GM19438 (cell line): ENCODE data around the gene CDK5R1.
"Not testable (repeated sequence)": the region's sequence is repeated elsewhere in the genome, so short reads cannot be mapped to it uniquely, and the experiment has no call there.

Experiments used
- ATAC-seq: cut with Tn5 transposase; IDR thresholded peaks from one replicate; pipeline ENCODE4 v1.9.1; 2021; ENCODE audit warnings: low read depth; ENCODE audit not compliant: unreplicated experiment

Gene CDK5R1

GRCh38 chr17:32486701-32487472 is at the start of gene CDK5R1:
TSS of gene CDK5R1 (plus strand) at chr17:32486993. CDS start at chr17:32487621, 628 bp downstream.
- peak; percentile 45 for ATAC-seq

- ATAC-seq: no peak
Observed at GRCh38 chr17:32440722-32441121, 46.1 kb upstream of the CDK5R1 start.

- no peak for ATAC-seq
Observed at GRCh38 chr17:32441886-32442285, 44.9 kb upstream of the CDK5R1 start.

GRCh38 chr17:32443827-32444300 is 42.9 kb upstream of the CDK5R1 start:
- no peak for ATAC-seq

GRCh38 chr17:32444301-32445073 is 42.3 kb upstream of the CDK5R1 start, which contains the start of gene PSMD11:
TSS of gene PSMD11 (plus strand) at chr17:32444510. CDS start at chr17:32444524, 14 bp downstream.
- ATAC-seq: peak; percentile 93

GRCh38 chr17:32445074-32445415 is 41.7 kb upstream of the CDK5R1 start:
- ATAC-seq: peak; percentile 5

- ATAC-seq: no peak
Observed at GRCh38 chr17:32445497-32445896, 41.3 kb upstream of the CDK5R1 start.

- no peak for ATAC-seq
Observed at GRCh38 chr17:32445971-32446370, 40.8 kb upstream of the CDK5R1 start.

- no peak for ATAC-seq
Observed at GRCh38 chr17:32446949-32447348, 39.8 kb upstream of the CDK5R1 start.

- ATAC-seq: no peak
Observed at GRCh38 chr17:32449963-32450362, 36.8 kb upstream of the CDK5R1 start.

GRCh38 chr17:32450379-32450778 is 36.4 kb upstream of the CDK5R1 start:
- ATAC-seq: not testable (repeated sequence)

GRCh38 chr17:32451879-32452278 is 34.9 kb upstream of the CDK5R1 start:
- no peak for ATAC-seq

GRCh38 chr17:32452281-32452680 is 34.5 kb upstream of the CDK5R1 start:
- no peak for ATAC-seq

GRCh38 chr17:32453370-32453769 is 33.4 kb upstream of the CDK5R1 start:
- no peak for ATAC-seq

GRCh38 chr17:32458371-32458770 is 28.4 kb upstream of the CDK5R1 start:
- no peak for ATAC-seq

- ATAC-seq: no peak
Observed at GRCh38 chr17:32460054-32460453, 26.7 kb upstream of the CDK5R1 start.

- no peak for ATAC-seq
Observed at GRCh38 chr17:32461498-32461852, 25.3 kb upstream of the CDK5R1 start.

- ATAC-seq: no peak
Observed at GRCh38 chr17:32461853-32462617, 24.8 kb upstream of the CDK5R1 start.

GRCh38 chr17:32463304-32463703 is 23.5 kb upstream of the CDK5R1 start:
- no peak for ATAC-seq

- ATAC-seq: no peak
Observed at GRCh38 chr17:32464374-32464773, 22.4 kb upstream of the CDK5R1 start.

GRCh38 chr17:32467949-32468348 is 18.8 kb upstream of the CDK5R1 start:
- no peak for ATAC-seq
